MCF 10A (cell line): ENCODE measurements around the gene DPPA3. TPM values are rescaled to one million over a fixed set of nuclear protein-coding genes. Genes with fewer than 3 reads are reported as not detected.
A peak's percentile ranks its signal among the peaks of the same experiment; 100 is the strongest.
"Not testable (repeated sequence)": the region's sequence is repeated elsewhere in the genome, so short reads cannot be mapped to it uniquely, and the experiment has no call there.

ENCODE experiments used
- BruUV-seq: library from RNA; stranded (reverse); fragments of 400-500 nt; replicated peaks from 2 replicates; lab custom pipeline; 2021; lab: Mats Ljungman, UMichigan
- CTCF ChIA-PET: fragments of 300-600 bp; sonication (Branson Sonifier 250); formaldehyde crosslinking; extraction: SDS; loops from one replicate; lab custom pipeline; 2021; ENCODE audit warnings: antibody characterized with exemption, inconsistent platforms; lab: Yijun Ruan, JAX
- POLR2A ChIA-PET: fragments of 300-600, 350-650 bp; sonication (Branson Sonifier 250); formaldehyde crosslinking; extraction: SDS; loops from one replicate; lab custom pipeline; 2020; ENCODE audit warnings: antibody characterized with exemption, inconsistent platforms; lab: Yijun Ruan, JAX
- DNase-seq: peaks from one replicate; pipeline ENCODE4 v3.0.0-alpha.2; 2018; ENCODE audit not compliant: unreplicated experiment
- H3K27ac Mint-ChIP-seq: one replicate; pipeline ENCODE4 v1.8.0; 2022; ENCODE audit warnings: mild to moderate bottlenecking, low read depth, mixed read lengths; ENCODE audit not compliant: unreplicated experiment
- H3K27me3 Mint-ChIP-seq: one replicate; pipeline ENCODE4 v1.8.0; 2022; ENCODE audit warnings: mixed read lengths; ENCODE audit not compliant: insufficient read depth, unreplicated experiment
- H3K36me3 Mint-ChIP-seq: one replicate; pipeline ENCODE4 v1.8.0; 2022; ENCODE audit warnings: mild to moderate bottlenecking, moderate library complexity, mixed read lengths; ENCODE audit not compliant: insufficient read depth, unreplicated experiment
- H3K4me1 Mint-ChIP-seq: one replicate; pipeline ENCODE4 v1.8.0; 2022; ENCODE audit warnings: mixed read lengths; ENCODE audit not compliant: insufficient read depth, unreplicated experiment
- H3K4me3 Mint-ChIP-seq: one replicate; pipeline ENCODE4 v1.8.0; 2022; ENCODE audit warnings: mild to moderate bottlenecking, moderate library complexity, mixed read lengths; ENCODE audit not compliant: unreplicated experiment
- H3K9me3 Mint-ChIP-seq: one replicate; pipeline ENCODE4 v1.8.0; 2022; ENCODE audit warnings: mixed read lengths; ENCODE audit not compliant: unreplicated experiment
- intact Hi-C: fragments of 100-400 bp; cut with micrococcal nuclease; formaldehyde crosslinking; loops from 2 replicates; pipeline ENCODE4 v1.14.1; 2022
- total RNA-seq: library from RNA; stranded (reverse); gene quantifications from 2 replicates; pipeline ENCODE4 v1.2.3, GENCODE V29; 2022
- TF ChIP-seq, protein P1 (sequence below): fragments of 200-600 bp; IDR thresholded peaks from one replicate; pipeline ENCODE4 v1.8.0; 2022; ENCODE audit warnings: antibody characterized with exemption, mild to moderate bottlenecking; ENCODE audit not compliant: unreplicated experiment

DPPA3 gene
- total RNA-seq, 1 experiment from 2014 or later: not detected

DNA sequence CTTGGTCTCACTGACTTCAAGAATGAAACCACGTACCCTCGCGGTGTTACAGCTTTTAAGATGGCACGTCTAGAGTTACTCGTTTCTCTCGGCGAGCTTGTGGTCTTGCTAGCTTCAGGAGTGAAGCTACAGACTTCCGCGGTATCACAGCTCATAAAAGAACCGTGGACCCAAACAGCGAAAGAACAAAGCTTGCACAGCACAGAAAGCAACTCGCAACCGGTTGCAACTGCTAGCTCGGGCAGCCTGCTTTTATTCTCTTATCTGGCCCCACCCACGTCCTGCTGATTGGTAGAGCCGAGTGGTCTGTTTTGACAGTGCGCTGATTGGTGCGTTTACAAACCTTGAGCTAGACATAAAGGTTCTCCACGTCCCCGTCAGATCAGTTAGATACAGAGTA lies 40.2 kb downstream of the DPPA3 start:
- CTCF ChIA-PET: interaction anchor here (0.6 to 2.0 kb wide), 4 partner anchors 26 to 98 kb away, joined by 3 to 8 read pairs (median 4); no protein-coding TSS in a partner anchor

GRCh38 chr12:7751941-7752922 lies 41.0 kb downstream of the DPPA3 start:
- BruUV-seq, H3K9me3 Mint-ChIP-seq, POLR2A ChIA-PET, H3K4me1 Mint-ChIP-seq, H3K4me3 Mint-ChIP-seq, DNase-seq, H3K27me3 Mint-ChIP-seq, H3K27ac Mint-ChIP-seq, intact Hi-C loops, H3K36me3 Mint-ChIP-seq: not testable (repeated sequence)
- CTCF ChIA-PET: interaction anchor here (0.6 to 2.0 kb wide), 3 partner anchors 27 to 53 kb away, joined by 3 to 8 read pairs (median 4); no protein-coding TSS in a partner anchor

More for the DNA sequence above, 40.2 kb downstream of the DPPA3 start:
- Mint-ChIP-seq H3K36me3 (no peaks in the 10 kb centered on the region), H3K4me3 (no peak overlapping the region), H3K9me3 (no peaks in the 10 kb centered on the region), H3K27ac (no peak overlapping the region), H3K27me3 (no peaks in the 10 kb centered on the region), H3K4me1 (no peaks in the 10 kb centered on the region)
- TF ChIP-seq, protein P1, sequence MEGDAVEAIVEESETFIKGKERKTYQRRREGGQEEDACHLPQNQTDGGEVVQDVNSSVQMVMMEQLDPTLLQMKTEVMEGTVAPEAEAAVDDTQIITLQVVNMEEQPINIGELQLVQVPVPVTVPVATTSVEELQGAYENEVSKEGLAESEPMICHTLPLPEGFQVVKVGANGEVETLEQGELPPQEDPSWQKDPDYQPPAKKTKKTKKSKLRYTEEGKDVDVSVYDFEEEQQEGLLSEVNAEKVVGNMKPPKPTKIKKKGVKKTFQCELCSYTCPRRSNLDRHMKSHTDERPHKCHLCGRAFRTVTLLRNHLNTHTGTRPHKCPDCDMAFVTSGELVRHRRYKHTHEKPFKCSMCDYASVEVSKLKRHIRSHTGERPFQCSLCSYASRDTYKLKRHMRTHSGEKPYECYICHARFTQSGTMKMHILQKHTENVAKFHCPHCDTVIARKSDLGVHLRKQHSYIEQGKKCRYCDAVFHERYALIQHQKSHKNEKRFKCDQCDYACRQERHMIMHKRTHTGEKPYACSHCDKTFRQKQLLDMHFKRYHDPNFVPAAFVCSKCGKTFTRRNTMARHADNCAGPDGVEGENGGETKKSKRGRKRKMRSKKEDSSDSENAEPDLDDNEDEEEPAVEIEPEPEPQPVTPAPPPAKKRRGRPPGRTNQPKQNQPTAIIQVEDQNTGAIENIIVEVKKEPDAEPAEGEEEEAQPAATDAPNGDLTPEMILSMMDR: no peak
- POLR2A ChIA-PET: no interaction called here
- intact Hi-C loops: no loop called here
- BruUV-seq: no TSS peak
- DNase-seq: no peak

DNA sequence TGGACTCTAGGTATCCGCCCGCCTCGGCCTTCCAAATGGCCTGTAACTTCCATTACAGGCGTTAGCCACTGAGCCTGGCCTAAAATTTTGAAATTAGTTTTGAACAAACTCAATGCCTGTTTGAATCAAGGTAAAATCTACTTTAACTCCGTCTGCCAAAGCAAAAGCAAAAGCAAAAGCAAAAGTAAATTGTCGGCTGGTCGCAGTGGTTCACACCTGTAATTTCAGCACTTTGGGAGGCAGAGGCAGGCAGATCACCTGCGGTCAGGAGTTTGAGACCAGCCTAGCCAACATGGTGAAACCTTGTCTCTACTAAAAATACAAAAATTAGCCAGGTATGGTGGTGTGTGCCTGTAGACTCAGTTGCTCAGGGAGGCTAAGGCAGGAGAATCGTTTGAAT lies 44.4 kb downstream of the DPPA3 start:
- H3K27ac Mint-ChIP-seq, H3K9me3 Mint-ChIP-seq, H3K27me3 Mint-ChIP-seq, BruUV-seq, POLR2A ChIA-PET, CTCF ChIA-PET, intact Hi-C loops, DNase-seq, H3K4me1 Mint-ChIP-seq, H3K36me3 Mint-ChIP-seq, H3K4me3 Mint-ChIP-seq: not testable (repeated sequence)

DNA sequence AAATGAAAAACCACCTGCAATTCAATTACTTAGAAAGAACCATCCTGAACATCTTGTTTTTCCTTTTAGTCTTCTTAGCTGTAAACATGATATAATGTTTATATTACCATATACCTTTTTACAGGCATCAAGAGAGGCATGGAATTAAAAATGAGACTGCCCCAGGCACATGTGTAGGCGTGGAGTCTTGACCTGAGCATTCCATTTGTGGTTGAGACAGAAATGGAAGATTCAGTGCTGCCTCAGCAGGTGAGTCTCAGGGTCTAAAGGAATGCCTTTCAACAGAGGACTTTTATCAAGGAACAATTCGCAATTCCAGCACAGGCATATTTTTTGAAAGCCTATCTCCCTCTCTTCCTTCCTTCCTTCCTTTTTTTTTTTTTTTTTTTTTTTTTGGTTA lies 45.8 kb downstream of the DPPA3 start:
- H3K4me3 Mint-ChIP-seq: no peak overlapping the region
- ChIA-PET POLR2A (no interaction called here), CTCF (no interaction called here)
- H3K27me3 Mint-ChIP-seq: no peaks in the 10 kb centered on the region
- BruUV-seq: no TSS peak
- intact Hi-C loops: no loop called here
- no peaks in the 10 kb centered on the region for H3K36me3 Mint-ChIP-seq
- H3K4me1 Mint-ChIP-seq: no peaks in the 10 kb centered on the region
- no peaks in the 10 kb centered on the region for H3K9me3 Mint-ChIP-seq
- TF ChIP-seq, protein P1: no peak
- peak; percentile 6 for DNase-seq
- no peak overlapping the region for H3K27ac Mint-ChIP-seq

DNA sequence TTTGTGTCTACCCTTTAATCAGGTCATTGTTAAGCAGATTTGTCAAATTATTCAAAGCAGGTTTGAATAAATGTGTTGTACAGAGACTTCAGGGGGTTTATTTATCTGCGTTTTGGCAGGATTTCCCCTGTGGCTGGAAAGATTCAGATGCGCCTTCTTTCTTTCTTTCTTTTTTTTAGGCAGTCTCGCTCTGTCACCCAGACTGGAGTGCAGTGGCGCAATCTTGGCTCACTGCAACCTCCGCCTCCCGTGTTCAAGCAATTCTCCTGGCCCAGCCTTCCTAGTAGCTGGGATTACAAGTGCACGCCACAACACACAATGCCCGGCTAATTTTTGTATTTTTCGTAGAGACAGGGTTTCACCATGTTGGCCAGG lies 47.5 kb downstream of the DPPA3 start:
- no TSS peak for BruUV-seq
- no peaks in the 10 kb centered on the region for H3K9me3 Mint-ChIP-seq
- CTCF ChIA-PET: no interaction called here
- TF ChIP-seq, protein P1: no peak
- DNase-seq: no peak
- H3K27me3 Mint-ChIP-seq: no peaks in the 10 kb centered on the region
- no peak overlapping the region for H3K4me3 Mint-ChIP-seq
- H3K36me3 Mint-ChIP-seq: no peaks in the 10 kb centered on the region
- intact Hi-C loops: no loop called here
- POLR2A ChIA-PET: no interaction called here
- H3K27ac Mint-ChIP-seq: no peak overlapping the region
- no peaks in the 10 kb centered on the region for H3K4me1 Mint-ChIP-seq
